Dermis microvascular lymphatic vessel endothelial cell (primary cell): Measurements from ENCODE around the gene POLN. TPM values are rescaled to one million over a fixed set of nuclear protein-coding genes. Genes with fewer than 3 reads are reported as not detected.

ENCODE experiments used
- DNase-seq, 2 donors: peaks; one replicate each; pipeline versions ENCODE4 v3.0.0 to v3.0.0-alpha.2; 2010; ENCODE audit warnings: low read depth in 2 of 2
- total RNA-seq: library from RNA; depleted of rRNA; stranded (reverse); fragments of >200 nt; gene quantifications from 2 replicates; pipeline ENCODE4 v1.2.1, GENCODE V29; 2014

The POLN gene
- total RNA-seq, 1 donor from 2014 or later = 1.9 TPM

DNA sequence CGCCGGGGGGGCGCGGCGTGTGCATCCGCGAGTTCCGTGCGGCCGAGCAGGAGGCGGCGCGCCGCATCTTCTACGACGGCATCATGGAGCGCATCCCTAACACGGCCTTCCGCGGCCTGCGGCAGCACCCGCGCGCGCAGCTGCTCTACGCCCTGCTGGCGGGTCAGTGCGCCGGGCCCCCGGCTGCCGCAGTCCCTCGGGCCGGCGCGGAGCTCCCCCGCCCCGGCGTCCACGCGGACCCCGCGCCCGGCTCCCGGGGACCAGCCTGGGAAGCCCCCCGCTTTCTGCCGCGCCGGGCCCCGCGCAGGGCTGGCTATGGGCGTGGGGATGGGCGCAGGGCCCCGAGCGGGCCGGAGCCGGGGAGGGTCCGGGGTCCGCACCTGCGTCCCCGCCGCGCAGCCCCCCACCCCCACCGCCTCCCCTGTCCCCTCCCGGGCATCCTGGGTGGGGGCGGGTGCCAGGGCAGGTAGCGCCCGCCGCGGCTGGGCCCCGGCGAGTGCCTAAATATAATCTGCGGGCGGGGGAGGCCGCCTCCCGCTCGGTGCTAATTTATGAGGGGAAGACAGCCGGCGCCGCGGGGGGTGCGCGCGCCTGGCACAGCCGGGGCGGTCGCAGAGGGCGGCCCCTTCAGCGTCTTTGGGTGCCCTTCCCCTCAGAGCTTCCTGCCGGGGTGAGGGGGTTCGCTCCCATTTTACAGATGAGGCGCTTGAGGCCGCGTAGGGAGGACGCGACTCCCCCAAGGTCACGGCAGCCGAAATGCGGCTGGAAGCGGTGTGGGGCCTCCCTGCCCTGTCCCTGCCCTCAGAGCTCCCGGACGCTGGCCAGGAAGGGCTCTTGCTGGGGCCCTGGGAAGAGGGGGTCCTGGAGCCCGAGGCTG lies 182.0 kb downstream of the POLN start:
- DNase-seq = no peak

DNA sequence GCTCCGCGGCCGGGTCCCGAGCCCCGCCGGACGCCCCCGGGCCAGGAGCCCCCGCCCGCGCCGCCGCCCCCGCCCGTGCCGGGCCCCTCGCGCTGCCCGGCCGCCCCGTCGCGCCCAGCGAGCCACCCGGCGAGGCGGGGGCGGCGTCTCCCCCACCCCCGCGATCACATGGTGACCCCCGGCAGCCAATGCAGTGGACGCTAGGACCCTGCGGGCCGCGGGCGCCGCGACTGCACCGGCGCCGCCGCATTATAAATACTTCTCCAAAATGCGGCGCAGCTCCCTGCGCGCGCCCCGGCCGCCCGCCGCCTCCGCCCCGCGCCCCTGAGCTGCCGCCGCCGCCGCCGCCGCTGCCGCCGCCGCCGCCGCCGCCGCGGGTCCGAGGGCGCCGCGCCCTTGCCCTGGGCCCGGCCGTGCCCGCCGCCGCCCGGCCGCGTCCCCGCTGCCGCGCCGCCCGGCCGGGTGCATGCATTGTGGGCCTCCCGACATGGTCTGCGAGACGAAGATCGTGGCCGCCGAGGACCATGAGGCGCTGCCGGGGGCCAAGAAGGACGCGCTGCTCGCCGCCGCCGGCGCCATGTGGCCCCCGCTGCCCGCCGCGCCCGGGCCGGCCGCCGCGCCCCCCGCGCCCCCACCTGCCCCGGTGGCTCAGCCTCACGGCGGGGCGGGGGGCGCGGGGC lies 182.7 kb downstream of the POLN start, which contains the start of gene NAT8L:
Gene NAT8L (plus strand): TSS at position 282 of the 680 bp plus-strand sequence. CDS start 185 bp downstream, at position 467.
- peak in 1 of 2 donors; percentile 17 for DNase-seq

DNA sequence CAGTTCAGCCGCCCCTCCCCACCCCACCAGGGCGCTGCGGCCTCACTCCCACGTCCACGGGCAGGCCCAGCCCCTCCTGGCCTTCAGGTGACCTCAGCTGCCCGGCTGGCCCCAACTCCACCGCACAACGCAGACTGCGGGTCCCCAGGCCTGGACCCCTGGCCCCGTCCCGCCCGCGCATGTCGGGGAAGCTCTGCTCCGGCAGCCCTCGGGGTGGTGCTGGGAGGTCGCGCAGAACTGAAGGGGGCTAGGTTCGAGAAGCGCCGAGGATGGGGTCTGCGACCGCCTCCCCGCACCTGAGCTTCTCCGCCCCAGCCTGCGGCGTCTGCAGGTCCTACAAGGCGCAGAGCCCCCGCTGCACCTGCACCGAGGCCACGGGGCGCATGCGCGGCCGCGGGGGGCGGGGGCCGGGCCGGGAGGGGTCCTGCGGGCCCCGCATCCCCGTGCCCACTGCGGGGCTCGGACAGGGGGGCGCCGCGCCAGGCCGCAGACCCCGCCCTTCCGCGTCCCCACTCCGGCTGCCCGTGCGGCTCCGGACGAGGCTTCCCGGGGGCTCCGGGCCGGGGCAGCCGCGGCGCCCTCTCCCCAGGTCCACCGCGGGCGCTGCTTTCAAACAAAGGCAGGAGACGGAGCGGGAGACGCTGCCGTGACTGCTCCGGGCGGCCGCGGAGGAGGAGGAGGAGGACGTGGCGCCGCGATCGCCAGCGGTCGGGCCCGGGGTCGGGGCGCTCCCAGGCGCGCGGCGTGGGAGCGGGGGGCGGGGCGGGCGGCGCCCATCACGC lies 183.5 kb downstream of the POLN start:
- DNase-seq = no peak

- DNase-seq = no peak
These were observed 184.4 kb downstream of the POLN start for GRCh38 chr4:2057382-2058065.

DNA sequence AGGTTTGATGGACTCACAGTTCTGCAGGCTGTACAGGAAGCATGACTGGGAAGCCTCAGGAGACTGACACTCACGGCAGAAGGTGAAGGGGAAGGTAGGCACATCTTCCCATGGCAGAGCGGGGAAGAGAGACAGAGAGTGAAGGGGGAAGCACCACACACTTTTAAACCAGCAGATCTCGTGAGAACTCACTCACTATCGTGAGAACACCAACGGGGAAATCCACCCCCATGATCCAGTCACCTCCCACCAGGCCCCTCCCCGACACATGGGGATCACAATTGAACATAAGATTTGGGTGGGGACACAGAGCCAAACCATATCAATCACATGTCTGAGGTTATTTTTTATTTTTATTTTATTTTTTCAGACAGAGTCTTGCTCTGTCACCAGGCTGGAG lies 187.7 kb downstream of the POLN start:
- DNase-seq = no peak

DNA sequence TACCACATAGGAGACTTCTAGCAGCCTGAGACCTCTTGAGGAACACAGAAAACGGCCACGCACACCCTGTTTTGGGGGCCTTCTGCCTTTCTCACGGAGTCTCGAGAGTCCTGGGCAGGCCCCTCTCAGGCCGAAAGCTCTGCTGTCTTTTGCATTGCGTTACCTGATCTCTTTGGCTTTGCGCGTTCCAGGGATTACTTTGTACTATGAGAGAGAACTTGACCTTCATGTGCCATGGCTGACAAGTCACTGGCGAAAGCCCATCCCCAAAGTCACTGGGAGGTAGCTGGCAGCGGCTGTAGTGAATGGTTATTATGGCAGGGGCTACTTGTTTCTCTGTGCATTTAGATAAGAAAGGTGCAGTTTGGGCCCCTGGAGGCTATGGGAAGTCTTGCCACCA lies 190.8 kb downstream of the POLN start:
- no peak for DNase-seq

- DNase-seq = no peak
These were observed 192.1 kb downstream of the POLN start for GRCh38 chr4:2049811-2050210.

DNA sequence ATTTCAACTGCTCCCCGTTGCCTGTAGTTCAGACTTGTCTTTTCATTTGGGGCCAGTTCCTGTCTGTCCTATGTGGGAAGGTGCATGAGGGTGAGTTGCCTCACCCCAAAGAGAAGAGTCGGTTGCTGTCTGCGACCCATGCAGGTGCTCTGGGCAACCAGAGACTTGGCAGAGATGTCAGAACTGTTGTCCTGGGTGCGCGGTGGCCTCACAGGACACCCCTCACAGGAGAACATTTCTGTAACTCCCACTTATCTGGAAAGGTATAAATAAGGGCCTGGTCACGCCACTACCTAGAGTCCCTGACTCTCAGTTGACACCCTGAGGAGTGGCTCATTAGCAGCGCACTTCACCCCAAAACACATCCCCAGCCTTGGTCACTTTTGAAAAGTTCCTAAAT lies 192.5 kb downstream of the POLN start:
- DNase-seq = no peak

DNA sequence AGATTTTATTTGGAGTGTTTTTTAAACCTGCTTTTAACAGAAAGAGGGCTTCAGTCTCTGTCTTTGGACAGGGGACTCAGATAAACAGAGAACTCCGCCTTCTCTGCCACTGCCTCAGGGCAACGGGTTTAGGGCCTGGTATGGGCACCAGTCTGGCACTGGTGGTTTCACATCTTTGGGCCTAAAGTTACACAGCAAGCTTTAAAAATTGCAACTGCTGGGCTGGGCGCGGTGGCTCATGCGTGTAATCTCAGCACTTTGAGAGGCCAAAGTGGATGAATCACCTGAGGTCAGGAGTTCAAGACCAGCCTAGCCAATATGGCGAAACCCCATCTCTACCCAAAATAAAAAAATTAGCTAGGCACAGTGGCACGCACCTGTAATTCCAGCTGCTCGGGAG lies 193.1 kb downstream of the POLN start:
- no peak for DNase-seq

GRCh38 chr4:2047781-2048581 lies 193.9 kb downstream of the POLN start:
- no peak for DNase-seq

DNA sequence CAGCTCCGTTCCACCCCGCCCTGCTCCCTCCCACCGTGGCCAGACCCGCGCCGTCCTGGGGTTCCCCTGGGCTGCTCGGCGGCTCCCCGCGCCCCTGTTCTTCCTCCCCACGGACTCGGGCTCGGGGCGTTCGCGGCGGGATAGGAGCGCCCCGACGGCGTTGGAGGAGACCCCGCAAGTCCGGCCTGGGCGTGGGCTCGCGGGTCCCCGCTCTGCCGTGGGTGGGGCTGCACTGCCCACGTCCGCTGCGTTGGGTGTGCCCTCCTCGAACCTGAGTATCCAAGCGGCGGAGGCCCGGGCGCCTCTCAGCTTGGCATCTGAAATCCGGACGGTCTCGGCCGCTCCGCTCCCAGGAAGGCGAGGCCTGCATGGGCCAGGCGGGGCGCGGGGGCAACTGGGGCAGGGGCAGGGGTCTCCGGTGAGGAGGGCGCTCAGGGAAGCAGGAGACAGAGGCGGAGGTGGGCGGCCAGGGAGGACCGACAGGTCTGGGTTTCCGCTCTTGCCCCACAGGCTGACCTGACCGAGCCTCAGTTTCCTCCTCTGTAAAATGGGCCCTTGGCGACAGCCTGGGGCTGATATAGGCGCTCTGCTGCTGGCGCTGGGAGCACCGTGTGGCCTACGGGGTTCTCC lies 194.8 kb downstream of the POLN start:
- no peak for DNase-seq

GRCh38 chr4:2046031-2046961 lies 195.6 kb downstream of the POLN start:
- no peak for DNase-seq

- DNase-seq = no peak
These were observed 196.4 kb downstream of the POLN start for GRCh38 chr4:2045518-2045951.

GRCh38 chr4:2044542-2045517 lies 197.1 kb downstream of the POLN start:
- DNase-seq = no peak

GRCh38 chr4:2044119-2044485 lies 197.8 kb downstream of the POLN start:
- DNase-seq = no peak

GRCh38 chr4:2043396-2044118 lies 198.4 kb downstream of the POLN start:
- DNase-seq = no peak

DNA sequence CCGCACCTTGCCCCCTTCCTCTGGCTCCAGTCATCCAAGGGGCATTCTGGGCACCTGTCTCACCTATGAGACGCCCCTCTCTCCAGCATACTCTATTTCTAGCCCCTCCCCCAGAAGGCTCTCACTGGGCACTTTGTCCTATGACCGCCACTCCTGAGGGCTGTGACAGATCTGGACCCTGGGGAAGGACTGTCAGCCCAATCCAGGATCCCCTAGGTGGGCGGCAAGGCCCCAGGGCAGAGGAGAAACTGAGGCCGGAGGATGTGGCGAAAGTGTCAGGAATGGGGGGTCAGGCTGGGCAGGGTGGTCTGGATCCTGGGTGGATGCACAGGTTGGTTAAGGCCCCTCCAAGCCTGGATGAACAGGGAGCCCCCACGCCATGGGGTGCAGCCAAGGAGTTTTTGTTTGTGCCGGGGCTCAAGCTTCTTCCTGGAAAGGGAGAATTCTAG lies 198.9 kb downstream of the POLN start:
- no peak for DNase-seq
